Measurements from ENCODE around the gene PIERCE2. TPM values are rescaled to one million over a fixed set of nuclear protein-coding genes. Genes with fewer than 3 reads are reported as not detected.

The PIERCE2 gene
- total RNA-seq, 4 donors from 2014 or later = not detected

DNA sequence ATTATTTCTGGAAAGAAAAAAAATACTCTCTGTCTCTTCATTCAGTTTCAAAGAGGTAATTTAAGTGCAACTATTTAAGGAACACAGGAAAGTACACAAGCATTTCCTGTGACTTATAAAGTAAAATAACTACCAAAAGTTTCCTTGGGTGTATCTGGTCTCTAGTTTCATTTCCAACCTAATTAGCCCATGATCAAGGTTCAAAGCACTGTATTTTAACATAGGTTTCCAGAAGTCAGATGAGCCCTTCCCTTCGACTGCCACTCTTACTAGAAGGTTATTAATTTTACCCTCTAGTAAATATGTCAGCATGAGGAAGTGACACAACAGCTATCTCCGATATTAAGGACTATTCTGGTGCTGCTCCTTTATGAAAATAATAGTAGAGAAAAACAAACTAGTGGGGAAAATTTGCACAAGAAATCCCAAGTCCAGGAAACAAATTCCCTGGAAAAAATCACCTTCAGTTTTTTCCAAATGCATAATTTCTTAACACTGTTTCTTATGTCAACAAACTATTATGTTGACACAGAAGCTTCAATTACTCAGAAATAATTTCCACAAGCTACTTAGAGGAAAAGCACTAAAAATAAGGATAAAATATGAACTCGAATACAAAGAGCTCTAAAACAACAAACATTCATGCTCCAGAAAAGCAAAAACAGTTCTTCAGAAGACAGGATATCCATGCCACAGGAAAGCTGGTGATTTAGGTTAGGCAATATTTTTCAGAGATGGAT is 35.4 kb upstream of the PIERCE2 start:
- H3K27ac ChIP-seq = no peak overlapping the region
- DNase-seq = no peak
- H3K9me3 ChIP-seq = no peaks in the 10 kb centered on the region
- H3K4me3 ChIP-seq = no peak overlapping the region
- peaks cover 0 to 45% (median 4%) of the 10 kb centered on the region in 3 donors for H3K36me3 ChIP-seq
- H3K27me3 ChIP-seq = no peaks in the 10 kb centered on the region
- H3K4me1 ChIP-seq = no peaks in the 10 kb centered on the region
- TF ChIP-seq, protein P1, sequence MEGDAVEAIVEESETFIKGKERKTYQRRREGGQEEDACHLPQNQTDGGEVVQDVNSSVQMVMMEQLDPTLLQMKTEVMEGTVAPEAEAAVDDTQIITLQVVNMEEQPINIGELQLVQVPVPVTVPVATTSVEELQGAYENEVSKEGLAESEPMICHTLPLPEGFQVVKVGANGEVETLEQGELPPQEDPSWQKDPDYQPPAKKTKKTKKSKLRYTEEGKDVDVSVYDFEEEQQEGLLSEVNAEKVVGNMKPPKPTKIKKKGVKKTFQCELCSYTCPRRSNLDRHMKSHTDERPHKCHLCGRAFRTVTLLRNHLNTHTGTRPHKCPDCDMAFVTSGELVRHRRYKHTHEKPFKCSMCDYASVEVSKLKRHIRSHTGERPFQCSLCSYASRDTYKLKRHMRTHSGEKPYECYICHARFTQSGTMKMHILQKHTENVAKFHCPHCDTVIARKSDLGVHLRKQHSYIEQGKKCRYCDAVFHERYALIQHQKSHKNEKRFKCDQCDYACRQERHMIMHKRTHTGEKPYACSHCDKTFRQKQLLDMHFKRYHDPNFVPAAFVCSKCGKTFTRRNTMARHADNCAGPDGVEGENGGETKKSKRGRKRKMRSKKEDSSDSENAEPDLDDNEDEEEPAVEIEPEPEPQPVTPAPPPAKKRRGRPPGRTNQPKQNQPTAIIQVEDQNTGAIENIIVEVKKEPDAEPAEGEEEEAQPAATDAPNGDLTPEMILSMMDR (IDR thresholded peaks at IDR 0.05) = no peak
- no peak for TF ChIP-seq POLR2A (IDR thresholded peaks at IDR 0.05)

DNA sequence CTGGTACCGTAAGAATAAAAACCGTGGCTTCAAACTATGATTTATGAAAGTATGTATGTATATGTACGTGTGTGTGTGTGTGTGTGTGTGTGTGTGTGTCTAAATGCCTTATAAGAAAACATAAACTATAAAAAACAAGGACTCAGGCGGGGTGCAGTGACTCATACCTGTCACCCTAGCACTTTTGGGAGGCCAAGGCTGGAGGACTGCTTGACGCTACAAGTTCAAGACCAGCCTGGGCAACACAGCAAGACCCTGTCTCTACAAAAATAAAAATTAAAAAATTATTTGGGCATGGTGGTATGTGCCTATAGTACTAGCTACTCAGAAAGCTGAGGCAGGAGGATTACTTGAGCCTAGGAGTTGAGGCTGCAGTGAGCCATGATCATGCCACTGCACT is 29.2 kb upstream of the PIERCE2 start:
- peaks cover 0 to 64% (median 4%) of the 10 kb centered on the region in 3 donors for H3K36me3 ChIP-seq
- H3K27me3 ChIP-seq = no peaks in the 10 kb centered on the region
- no peaks in the 10 kb centered on the region for H3K9me3 ChIP-seq
- no peaks in the 10 kb centered on the region for H3K4me1 ChIP-seq
- DNase-seq = no peak
- no peak overlapping the region for H3K4me3 ChIP-seq
- TF ChIP-seq, protein P1 (IDR thresholded peaks at IDR 0.05) = no peak
- H3K27ac ChIP-seq = no peak overlapping the region

DNA sequence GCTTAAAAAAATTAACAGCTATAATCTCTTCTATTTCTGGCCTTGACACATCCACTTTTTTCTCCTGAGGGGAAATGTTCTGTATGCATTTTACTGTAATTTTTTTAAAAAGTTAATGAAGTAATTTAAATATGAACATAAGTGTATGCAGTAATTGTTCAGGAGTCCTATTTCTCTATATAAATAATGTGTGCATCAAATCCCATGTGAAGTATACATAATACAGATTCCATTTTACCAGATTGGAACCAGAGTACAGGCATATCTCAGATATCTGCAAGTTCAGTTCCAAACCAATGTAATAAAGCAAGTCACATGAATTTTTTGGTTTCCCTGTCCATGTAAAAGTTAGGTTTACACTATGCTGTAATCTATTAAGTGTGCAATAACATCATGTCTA is 26.7 kb upstream of the PIERCE2 start:
- H3K36me3 ChIP-seq = peaks cover 0 to 69% (median 4%) of the 10 kb centered on the region in 3 donors
- no peak for DNase-seq

DNA sequence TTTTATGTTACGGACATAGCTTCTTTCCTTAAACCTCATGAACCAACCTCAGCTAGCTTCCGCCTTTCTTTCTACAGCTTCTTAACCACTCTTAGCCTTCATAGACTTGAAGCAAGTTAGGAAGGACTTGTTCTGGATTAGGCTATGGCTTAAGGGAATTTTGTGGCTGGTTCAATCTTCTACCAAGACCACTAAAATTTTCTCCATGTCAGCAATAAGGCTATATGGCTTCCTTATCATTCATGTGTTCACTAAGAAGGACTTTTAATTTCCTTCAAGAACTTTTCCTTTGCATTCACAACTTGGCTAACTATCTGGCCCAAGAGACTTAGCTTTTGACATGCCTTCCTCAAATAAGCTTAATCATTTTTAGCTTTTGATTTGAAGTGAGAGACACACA is 24.6 kb upstream of the PIERCE2 start:
- no peak overlapping the region for H3K27ac ChIP-seq
- no peaks in the 10 kb centered on the region for H3K4me1 ChIP-seq
- H3K27me3 ChIP-seq = no peaks in the 10 kb centered on the region
- no peak for DNase-seq
- H3K9me3 ChIP-seq = no peaks in the 10 kb centered on the region
- peaks cover 0 to 75% (median 0%) of the 10 kb centered on the region in 3 donors for H3K36me3 ChIP-seq
- no peak for TF ChIP-seq POLR2A (IDR thresholded peaks at IDR 0.05)
- TF ChIP-seq, protein P1 (IDR thresholded peaks at IDR 0.05) = no peak
- H3K4me3 ChIP-seq = no peak overlapping the region

More for the DNA sequence above, 26.7 kb upstream of the PIERCE2 start:
- Histone ChIP-seq H3K4me1 (no peaks in the 10 kb centered on the region), H3K27me3 (no peaks in the 10 kb centered on the region), H3K27ac (no peak overlapping the region), H3K9me3 (no peaks in the 10 kb centered on the region), H3K4me3 (no peak overlapping the region)
- TF ChIP-seq, protein P1 (IDR thresholded peaks at IDR 0.05) = no peak
- TF ChIP-seq POLR2A (IDR thresholded peaks at IDR 0.05) = no peak

DNA sequence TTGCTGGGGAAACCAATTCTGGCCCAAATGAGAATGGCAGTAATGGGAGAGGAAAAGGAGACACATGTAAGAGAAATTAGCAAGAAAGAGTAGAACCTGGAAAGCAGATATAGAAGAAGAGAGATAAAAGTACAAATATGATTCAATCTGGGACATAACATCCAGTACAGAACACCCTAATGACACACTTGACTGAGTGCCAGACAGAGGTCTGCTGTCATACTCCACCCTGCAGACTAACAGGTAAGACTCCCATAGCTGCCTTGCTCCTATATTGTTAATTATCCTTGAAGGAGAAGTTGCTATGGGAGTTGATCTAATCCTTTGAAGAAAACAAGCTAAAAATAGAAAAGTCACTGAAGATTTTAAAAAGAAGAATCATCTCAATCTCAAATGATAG is 21.3 kb upstream of the PIERCE2 start:
- no peak for DNase-seq
- no peaks in the 10 kb centered on the region for H3K9me3 ChIP-seq
- no peaks in the 10 kb centered on the region for H3K27me3 ChIP-seq
- H3K4me3 ChIP-seq = no peak overlapping the region
- no peak overlapping the region for H3K27ac ChIP-seq
- peaks cover 0 to 53% (median 0%) of the 10 kb centered on the region in 3 donors for H3K36me3 ChIP-seq
- H3K4me1 ChIP-seq = no peaks in the 10 kb centered on the region
- no peak for TF ChIP-seq POLR2A (IDR thresholded peaks at IDR 0.05)
- TF ChIP-seq, protein P1 (IDR thresholded peaks at IDR 0.05) = no peak
